ENCODE measurements around the gene ATXN1. TPM values are rescaled to one million over a fixed set of nuclear protein-coding genes. Genes with fewer than 3 reads are reported as not detected.

ATXN1 gene
- total and polyA plus RNA-seq, 7 donors = 1.3 to 50.9 (median 21.6) TPM

GRCh38 chr6:16564436-16564835 is 196.8 kb downstream of the ATXN1 start:
- intact Hi-C loops (cut with DNase I) = no loop called here
- WGBS, 3 donors = 20 to 40% (median 24%) methylated on average over 2 of the region's 2 CpGs
- TF ChIP-seq CTCF (IDR thresholded peaks at IDR 0.05) = no peak
- peaks cover 15% of the 10 kb centered on the region for H3K4me1 ChIP-seq
- DNase-seq = no peak
- H3K27ac ChIP-seq = no peak overlapping the region
- peak; percentile 43 to 88 (median 68) for ATAC-seq
- no peaks in the 10 kb centered on the region for H3K9me3 ChIP-seq
- no peak overlapping the region for H3K4me3 ChIP-seq
- H3K27me3 ChIP-seq (ENCODE audit: insufficient read depth in 3 of 3, low read length in 2 of 3) = no peaks in the 10 kb centered on the region
- H3K36me3 ChIP-seq (ENCODE audit: insufficient read depth in 1 of 2, low read depth in 1 of 2) = no peaks in the 10 kb centered on the region

- peaks cover 22% of the 10 kb centered on the region for H3K4me1 ChIP-seq
- DNase-seq (no peak), ATAC-seq (peak; percentile 69 to 79 (median 74))
- no peak for TF ChIP-seq CTCF (IDR thresholded peaks at IDR 0.05)
- H3K27me3 ChIP-seq (ENCODE audit: insufficient read depth in 3 of 3, low read length in 2 of 3) = no peaks in the 10 kb centered on the region
- no peaks in the 10 kb centered on the region for H3K9me3 ChIP-seq
- 72 to 84% (median 73%) methylated on average over 10 of the region's 10 CpGs for WGBS, 3 donors
- H3K36me3 ChIP-seq (ENCODE audit: insufficient read depth in 1 of 2, low read depth in 1 of 2) = no peaks in the 10 kb centered on the region
- intact Hi-C loops (cut with DNase I) = no loop called here
- H3K4me3 ChIP-seq = no peak overlapping the region
- H3K27ac ChIP-seq = no peak overlapping the region
Measured at GRCh38 chr6:16563628-16564240, 197.5 kb downstream of the ATXN1 start.

- intact Hi-C loops (cut with DNase I) = no loop called here
- no peak for TF ChIP-seq CTCF (IDR thresholded peaks at IDR 0.05)
- no peaks in the 10 kb centered on the region for H3K9me3 ChIP-seq
- DNase-seq (no peak), ATAC-seq (no peak)
- H3K27ac ChIP-seq = no peak overlapping the region
- peaks cover 23% of the 10 kb centered on the region for H3K4me1 ChIP-seq
- no peaks in the 10 kb centered on the region for H3K36me3 ChIP-seq (ENCODE audit: insufficient read depth in 1 of 2, low read depth in 1 of 2)
- 65 to 82% (median 65%) methylated on average over 2 of the region's 2 CpGs for WGBS, 3 donors
- H3K27me3 ChIP-seq (ENCODE audit: insufficient read depth in 3 of 3, low read length in 2 of 3) = no peaks in the 10 kb centered on the region
- no peak overlapping the region for H3K4me3 ChIP-seq
Measured at GRCh38 chr6:16562498-16562897, 198.8 kb downstream of the ATXN1 start.

GRCh38 chr6:16559071-16559470 is 202.2 kb downstream of the ATXN1 start:
- Histone ChIP-seq H3K4me3 (no peak overlapping the region), H3K4me1 (peaks cover 17% of the 10 kb centered on the region), H3K36me3 (ENCODE audit: insufficient read depth in 1 of 2, low read depth in 1 of 2) (no peaks in the 10 kb centered on the region), H3K9me3 (no peaks in the 10 kb centered on the region), H3K27me3 (ENCODE audit: insufficient read depth in 3 of 3, low read length in 2 of 3) (no peaks in the 10 kb centered on the region), H3K27ac (no peak overlapping the region)
- intact Hi-C loops (cut with DNase I) = loop anchor here in 1 of 2 donors (2.0 kb wide), 1 partner anchor 32 kb away; no protein-coding TSS in a partner anchor
- 41 to 45% (median 42%) methylated on average over 4 of the region's 4 CpGs for WGBS, 3 donors
- TF ChIP-seq CTCF (IDR thresholded peaks at IDR 0.05) = no peak
- DNase-seq (no peak), ATAC-seq (peak in 2 of 4 donors; percentile 45 to 62)

GRCh38 chr6:16555550-16555949 is 205.7 kb downstream of the ATXN1 start:
- intact Hi-C loops (cut with DNase I) = no loop called here
- DNase-seq = no peak
- no peaks in the 10 kb centered on the region for H3K36me3 ChIP-seq (ENCODE audit: insufficient read depth in 1 of 2, low read depth in 1 of 2)
- 97 to 98% (median 98%) methylated on average over 3 of the region's 3 CpGs for WGBS, 3 donors
- no peak overlapping the region for H3K4me3 ChIP-seq
- ATAC-seq = no peak
- H3K27me3 ChIP-seq (ENCODE audit: insufficient read depth in 3 of 3, low read length in 2 of 3) = no peaks in the 10 kb centered on the region
- H3K9me3 ChIP-seq = no peaks in the 10 kb centered on the region
- H3K27ac ChIP-seq = no peak overlapping the region
- TF ChIP-seq CTCF (IDR thresholded peaks at IDR 0.05) = no peak
- H3K4me1 ChIP-seq = peaks cover 10% of the 10 kb centered on the region

Data from psoas muscle (tissue), 8 donors.